ENCODE results near the gene UGT1A6. TPM values are rescaled to one million over a fixed set of nuclear protein-coding genes. Genes with fewer than 3 reads are reported as not detected.
A peak's percentile ranks its signal among the peaks of the same experiment; 100 is the strongest.

UGT1A6 gene
- total RNA-seq, 1 donor from 2014 or later, result 0.17 TPM

DNA sequence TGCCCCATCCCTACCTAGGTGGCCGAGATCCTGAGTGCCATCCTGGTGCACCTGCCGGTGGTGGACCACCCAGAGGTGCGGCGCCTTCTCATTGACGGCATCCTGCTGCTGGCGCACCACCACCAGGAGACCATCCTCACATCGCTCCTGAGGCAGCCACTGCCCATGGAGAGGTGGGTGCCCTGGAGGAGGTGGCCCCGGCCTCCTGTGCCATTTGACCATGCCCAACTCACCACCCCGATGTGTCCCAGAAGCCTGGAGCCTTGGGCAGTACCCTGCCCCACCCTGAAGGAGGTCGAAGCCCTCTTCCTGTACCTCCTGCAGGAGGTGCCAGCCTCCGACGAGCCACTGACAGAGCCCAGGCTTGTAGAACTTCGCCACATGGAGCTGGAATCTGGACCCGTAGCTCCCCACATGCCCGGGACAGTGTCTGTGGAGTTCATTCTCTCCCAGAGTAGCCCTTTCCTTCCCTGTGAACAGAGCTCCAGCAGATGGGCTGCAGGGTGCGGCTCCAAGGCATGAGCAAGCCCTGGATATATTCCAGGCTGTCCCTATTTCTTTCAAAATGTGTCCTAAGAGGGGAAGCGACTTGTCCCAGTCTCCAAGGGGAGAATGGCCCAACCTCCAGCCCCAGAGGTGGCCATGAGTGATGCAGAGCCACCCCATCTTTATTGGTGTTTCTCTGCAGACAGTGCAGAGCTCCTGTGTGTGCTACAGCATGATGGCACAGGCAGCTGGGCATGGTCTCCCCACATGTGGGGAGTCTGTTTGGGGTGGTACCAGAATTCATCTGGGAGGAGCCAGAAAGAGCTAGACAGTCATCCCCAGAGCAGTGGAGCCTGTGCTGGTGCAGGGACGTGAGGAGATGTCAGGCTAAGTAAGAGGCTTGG lies 127.4 kb downstream of the UGT1A6 start:
- H3K36me3 Mint-ChIP-seq (ENCODE audit: low read depth), result peaks cover 1% of the 10 kb centered on the region

DNA sequence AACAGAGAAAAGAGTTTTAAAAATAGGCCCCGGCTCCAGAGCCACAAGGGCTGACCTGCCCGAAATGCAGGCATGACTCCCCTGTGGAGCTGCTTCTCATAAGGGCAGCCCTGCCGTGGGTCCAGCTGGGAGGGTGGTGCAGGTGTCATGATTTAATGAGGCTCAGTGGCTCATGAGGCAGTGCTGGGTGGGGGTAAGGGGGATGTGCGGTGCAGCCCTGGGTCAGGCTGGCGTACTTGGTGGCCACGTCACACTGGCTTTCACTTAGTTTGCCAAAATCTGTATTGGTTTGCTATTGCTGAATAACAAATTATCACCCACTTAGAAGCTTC lies 128.1 kb downstream of the UGT1A6 start:
- Mint-ChIP-seq H3K27me3 (ENCODE audit: low read depth) (peaks cover 6% of the 10 kb centered on the region), H3K36me3 (ENCODE audit: low read depth) (peaks cover 1% of the 10 kb centered on the region), H3K4me3 (ENCODE audit: unreplicated experiment) (no peak overlapping the region), H3K27ac (ENCODE audit: unreplicated experiment) (no peak overlapping the region), H3K4me1 (ENCODE audit: low read depth) (peaks cover 22% of the 10 kb centered on the region), H3K9me3 (ENCODE audit: low read depth) (no peaks in the 10 kb centered on the region)
- TF ChIP-seq, protein P1, sequence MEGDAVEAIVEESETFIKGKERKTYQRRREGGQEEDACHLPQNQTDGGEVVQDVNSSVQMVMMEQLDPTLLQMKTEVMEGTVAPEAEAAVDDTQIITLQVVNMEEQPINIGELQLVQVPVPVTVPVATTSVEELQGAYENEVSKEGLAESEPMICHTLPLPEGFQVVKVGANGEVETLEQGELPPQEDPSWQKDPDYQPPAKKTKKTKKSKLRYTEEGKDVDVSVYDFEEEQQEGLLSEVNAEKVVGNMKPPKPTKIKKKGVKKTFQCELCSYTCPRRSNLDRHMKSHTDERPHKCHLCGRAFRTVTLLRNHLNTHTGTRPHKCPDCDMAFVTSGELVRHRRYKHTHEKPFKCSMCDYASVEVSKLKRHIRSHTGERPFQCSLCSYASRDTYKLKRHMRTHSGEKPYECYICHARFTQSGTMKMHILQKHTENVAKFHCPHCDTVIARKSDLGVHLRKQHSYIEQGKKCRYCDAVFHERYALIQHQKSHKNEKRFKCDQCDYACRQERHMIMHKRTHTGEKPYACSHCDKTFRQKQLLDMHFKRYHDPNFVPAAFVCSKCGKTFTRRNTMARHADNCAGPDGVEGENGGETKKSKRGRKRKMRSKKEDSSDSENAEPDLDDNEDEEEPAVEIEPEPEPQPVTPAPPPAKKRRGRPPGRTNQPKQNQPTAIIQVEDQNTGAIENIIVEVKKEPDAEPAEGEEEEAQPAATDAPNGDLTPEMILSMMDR (IDR thresholded peaks at IDR 0.05), result no peak
- peak; percentile 50 for DNase-seq (ENCODE audit: low spot score)

More for the DNA sequence above, 127.4 kb downstream of the UGT1A6 start:
- DNase-seq (ENCODE audit: low spot score), result peak; percentile 82
- Mint-ChIP-seq H3K27ac (ENCODE audit: unreplicated experiment) (no peak overlapping the region), H3K27me3 (ENCODE audit: low read depth) (peaks cover 6% of the 10 kb centered on the region), H3K9me3 (ENCODE audit: low read depth) (no peaks in the 10 kb centered on the region), H3K4me1 (ENCODE audit: low read depth) (peaks cover 24% of the 10 kb centered on the region), H3K4me3 (ENCODE audit: unreplicated experiment) (no peak overlapping the region)
- TF ChIP-seq, protein P1 (IDR thresholded peaks at IDR 0.05), result no peak

DNA sequence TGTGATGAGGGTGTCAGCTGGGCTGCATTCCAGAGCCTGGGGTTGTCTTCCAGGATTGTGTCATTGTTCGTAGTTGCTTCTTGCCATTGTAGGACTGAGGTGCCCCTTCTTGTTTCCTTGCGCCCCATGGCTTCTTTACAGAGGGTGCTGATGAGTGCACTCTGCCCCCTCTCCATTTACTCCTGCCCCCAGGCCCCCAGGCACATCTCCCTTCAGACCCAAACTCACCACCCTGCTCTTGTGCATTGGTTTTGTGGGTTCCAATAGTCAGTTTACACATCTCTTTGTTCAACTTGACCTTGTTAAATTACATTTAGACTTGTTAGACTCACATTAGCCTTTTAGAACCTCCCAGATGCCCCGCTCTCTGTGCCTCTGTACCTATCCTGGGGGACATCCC lies 128.5 kb downstream of the UGT1A6 start:
- peak; percentile 25 for DNase-seq (ENCODE audit: low spot score)
- Mint-ChIP-seq H3K36me3 (ENCODE audit: low read depth) (peaks cover 1% of the 10 kb centered on the region), H3K27me3 (ENCODE audit: low read depth) (peaks cover 6% of the 10 kb centered on the region), H3K4me1 (ENCODE audit: low read depth) (peaks cover 17% of the 10 kb centered on the region), H3K27ac (ENCODE audit: unreplicated experiment) (no peak overlapping the region), H3K9me3 (ENCODE audit: low read depth) (peaks cover 1% of the 10 kb centered on the region), H3K4me3 (ENCODE audit: unreplicated experiment) (no peak overlapping the region)
- TF ChIP-seq, protein P1 (IDR thresholded peaks at IDR 0.05), result no peak

DNA sequence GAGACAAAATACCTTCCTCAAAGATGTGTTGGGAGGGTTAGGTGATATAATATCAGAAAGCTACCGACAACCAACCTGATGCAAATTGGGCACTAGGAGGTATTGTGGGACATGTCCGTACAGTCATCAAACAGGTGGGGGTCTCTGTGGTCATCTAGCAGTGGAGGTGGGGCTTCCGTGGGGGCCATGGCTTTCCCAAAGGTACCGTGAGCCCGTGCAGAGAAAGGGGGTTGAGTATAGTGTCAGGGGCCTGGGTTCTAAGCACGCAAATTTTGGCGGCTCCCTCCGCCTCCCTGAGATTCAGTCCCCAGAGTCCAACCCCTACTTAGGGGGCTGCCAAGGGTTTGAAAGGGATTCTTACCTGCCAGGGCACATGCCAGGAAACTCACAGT lies 129.0 kb downstream of the UGT1A6 start:
- TF ChIP-seq, protein P1 (IDR thresholded peaks at IDR 0.05), result no peak
- Mint-ChIP-seq H3K27me3 (ENCODE audit: low read depth) (peaks cover 6% of the 10 kb centered on the region), H3K36me3 (ENCODE audit: low read depth) (peaks cover 1% of the 10 kb centered on the region), H3K27ac (ENCODE audit: unreplicated experiment) (no peak overlapping the region), H3K4me1 (ENCODE audit: low read depth) (peaks cover 12% of the 10 kb centered on the region), H3K9me3 (ENCODE audit: low read depth) (peaks cover 6% of the 10 kb centered on the region), H3K4me3 (ENCODE audit: unreplicated experiment) (no peak overlapping the region)
- DNase-seq (ENCODE audit: low spot score), result no peak

DNA sequence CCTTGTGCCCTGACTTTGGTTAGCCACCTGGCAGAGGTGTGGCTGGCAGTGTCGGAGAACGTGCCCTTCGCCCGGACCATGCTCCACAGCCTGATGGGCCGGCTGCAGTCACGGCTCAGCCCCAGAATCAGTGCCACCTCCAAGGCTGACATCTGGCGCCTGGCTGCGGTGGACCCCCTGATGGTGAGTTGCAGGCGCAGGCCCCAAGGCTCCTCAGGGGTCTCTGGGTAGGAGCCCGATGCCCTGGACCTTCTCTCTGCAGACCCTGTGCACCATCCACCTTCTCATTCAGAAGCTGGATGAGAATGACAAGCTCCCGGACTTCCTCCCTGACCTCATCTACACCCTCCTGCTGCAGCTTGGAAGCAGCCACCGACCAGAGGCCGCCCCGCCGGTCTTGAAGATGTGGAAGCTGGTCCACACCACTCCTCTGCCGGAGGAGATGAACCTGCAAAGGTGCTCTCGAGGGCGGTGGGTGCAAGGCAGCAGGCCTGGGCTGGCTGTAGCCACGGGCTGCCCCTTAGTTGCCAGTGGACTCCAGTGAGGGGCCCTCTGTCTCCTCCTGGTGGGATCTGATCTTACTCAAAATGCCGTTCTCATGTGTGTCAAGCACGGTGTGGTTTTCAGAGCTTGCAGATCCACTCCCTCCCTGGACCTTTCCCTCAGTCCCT lies 129.5 kb downstream of the UGT1A6 start:
- Mint-ChIP-seq H3K36me3 (ENCODE audit: low read depth) (peaks cover 1% of the 10 kb centered on the region), H3K27me3 (ENCODE audit: low read depth) (peaks cover 6% of the 10 kb centered on the region), H3K9me3 (ENCODE audit: low read depth) (peaks cover 7% of the 10 kb centered on the region), H3K27ac (ENCODE audit: unreplicated experiment) (no peak overlapping the region), H3K4me1 (ENCODE audit: low read depth) (peaks cover 7% of the 10 kb centered on the region), H3K4me3 (ENCODE audit: unreplicated experiment) (no peak overlapping the region)
- TF ChIP-seq, protein P1 (IDR thresholded peaks at IDR 0.05), result no peak
- peak; percentile 85 for DNase-seq (ENCODE audit: low spot score)

Other genes with a start within 250 kb of the UGT1A6 start
- 29.4 to 38.2 TPM (median 33.1 TPM) in 3 replicates for gene USP40, start 126.1 kb upstream of the UGT1A6 start, total RNA-seq
- gene UGT1A8, start 75.3 kb upstream of the UGT1A6 start, total RNA-seq, result not detected in 3 replicates
- not detected in 3 replicates for gene UGT1A10, start 56.4 kb upstream of the UGT1A6 start, total RNA-seq
- 0.10 TPM in 1 of 3 replicates, not detected in the others for gene UGT1A9, start 21.0 kb upstream of the UGT1A6 start, total RNA-seq
- gene UGT1A7, start 11.0 kb upstream of the UGT1A6 start, total RNA-seq, result 0.12 to 0.23 TPM in 2 of 3 replicates, not detected in the other
- gene UGT1A5, start 20.0 kb downstream of the UGT1A6 start, total RNA-seq, result not detected in 3 replicates
- not detected in 3 replicates for gene UGT1A4, start 25.8 kb downstream of the UGT1A6 start, total RNA-seq
- gene UGT1A3, start 36.2 kb downstream of the UGT1A6 start, total RNA-seq, result not detected in 3 replicates
- gene UGT1A1, start 67.4 kb downstream of the UGT1A6 start, total RNA-seq, result not detected in 3 replicates
- gene MROH2A, start 85.4 kb downstream of the UGT1A6 start, total RNA-seq, result not detected in 3 replicates
- gene HJURP, start 161.6 kb downstream of the UGT1A6 start, total RNA-seq, result 6.9 to 9.2 TPM (median 8.2 TPM) in 3 replicates
- gene TRPM8, start 224.5 kb downstream of the UGT1A6 start, total RNA-seq, result 0.15 TPM in 1 of 3 replicates, not detected in the others